DND-41 (cell line): ENCODE measurements around the gene PRSS33.

Experiments used
- ATAC-seq: fragments of 200-7000 bp; cut with Tn5 transposase; 3 replicates; pipeline ENCODE4 v1.9.1; 2021; ENCODE audit warnings: low read depth; ENCODE audit not compliant: insufficient read depth
- DNase-seq: peaks from one replicate; pipeline ENCODE4 v3.0.0-alpha.2; 2020
- H2AFZ ChIP-seq: 2 replicates; pipeline ENCODE4 v1.6.0; 2012; ENCODE audit warnings: low read depth, low read length
- H3K27ac ChIP-seq: 2 replicates; pipeline ENCODE4 v1.5.1; 2012; ENCODE audit warnings: low read length, inconsistent platforms
- H3K27me3 ChIP-seq: fragments of 200-600 bp; sonication (generic); 2 replicates; pipeline ENCODE4 v1.6.0; 2012; ENCODE audit warnings: low read length, mild to moderate bottlenecking, inconsistent platforms; ENCODE audit not compliant: insufficient read depth, poor library complexity
- H3K36me3 ChIP-seq: 2 replicates; pipeline ENCODE4 v1.5.1; 2012; ENCODE audit warnings: low read length, inconsistent platforms; ENCODE audit not compliant: insufficient read depth
- H3K4me1 ChIP-seq: 2 replicates; pipeline ENCODE4 v1.5.1; 2012; ENCODE audit warnings: mild to moderate bottlenecking, low read length; ENCODE audit not compliant: insufficient read depth
- H3K4me2 ChIP-seq: 2 replicates; pipeline ENCODE4 v1.6.0; 2012; ENCODE audit warnings: mild to moderate bottlenecking, moderate library complexity, low read length, inconsistent platforms; ENCODE audit not compliant: insufficient read depth
- H3K4me3 ChIP-seq, 2 experiments: fragments of 200-600 bp in 1 of 2; shearing (Covaris generic) in 1 of 2; 2 replicates each; pipeline ENCODE4 v1.5.1; 2012 to 2016; ENCODE audit warnings: inconsistent platforms in 2 of 2, low read length in 2 of 2, mild to moderate bottlenecking in 2 of 2, low read depth in 1 of 2, moderate library complexity in 1 of 2
- H3K79me2 ChIP-seq: 2 replicates; pipeline ENCODE4 v1.6.0; 2012; ENCODE audit warnings: low read length, inconsistent platforms; ENCODE audit not compliant: insufficient read depth
- H3K9ac ChIP-seq: 2 replicates; pipeline ENCODE4 v1.6.0; 2012; ENCODE audit warnings: low read depth, mild to moderate bottlenecking, inconsistent platforms, low read length, moderate library complexity
- H3K9me3 ChIP-seq: 2 replicates; pipeline ENCODE4 v1.5.1; 2012; ENCODE audit warnings: low read length, moderate library complexity, mild to moderate bottlenecking, inconsistent platforms; ENCODE audit not compliant: insufficient read depth, severe bottlenecking
- H4K20me1 ChIP-seq: 2 replicates; pipeline ENCODE4 v1.6.0; 2012; ENCODE audit warnings: low read length; ENCODE audit not compliant: insufficient read depth
- CTCF ChIP-seq: IDR thresholded peaks from 2 replicates; pipeline ENCODE4 v1.5.1; 2012; ENCODE audit warnings: borderline replicate concordance, low read length, moderate library complexity, mild to moderate bottlenecking; ENCODE audit not compliant: poor library complexity, severe bottlenecking; ENCODE audit errors: extremely low read depth
- EZH2 ChIP-seq: IDR thresholded peaks from 3 replicates; pipeline ENCODE4 v1.6.1; 2012; ENCODE audit warnings: borderline replicate concordance, low read depth, mild to moderate bottlenecking, moderate library complexity, low read length, inconsistent platforms; ENCODE audit not compliant: severe bottlenecking

Gene PRSS33

GRCh38 chr16:2737238-2737605, 50.1 kb downstream of the PRSS33 start:
- ATAC-seq, result no peak
- Histone ChIP-seq H3K79me2 (no peaks in the 10 kb centered on the region), H2AFZ (no peak overlapping the region), H3K4me1 (no peaks in the 10 kb centered on the region), H3K27me3 (no peaks in the 10 kb centered on the region), H4K20me1 (no peaks in the 10 kb centered on the region), H3K4me2 (no peak overlapping the region), H3K9ac (no peak overlapping the region), H3K4me3 (no peak overlapping the region), H3K36me3 (no peaks in the 10 kb centered on the region), H3K27ac (no peak overlapping the region), H3K9me3 (no peaks in the 10 kb centered on the region)
- no peak for TF ChIP-seq EZH2
- DNase-seq, result no peak

GRCh38 chr16:2736476-2737237, 50.7 kb downstream of the PRSS33 start:
- H3K27me3 ChIP-seq, result no peaks in the 10 kb centered on the region
- ATAC-seq (no peak), DNase-seq (no peak)
- H3K9ac ChIP-seq, result no peak overlapping the region
- no peak overlapping the region for H3K4me2 ChIP-seq
- H3K4me1 ChIP-seq, result no peaks in the 10 kb centered on the region
- no peaks in the 10 kb centered on the region for H3K79me2 ChIP-seq
- no peaks in the 10 kb centered on the region for H3K36me3 ChIP-seq
- TF ChIP-seq EZH2, result no peak
- TF ChIP-seq CTCF, result no peak
- no peak overlapping the region for H3K27ac ChIP-seq
- no peak overlapping the region for H3K4me3 ChIP-seq
- no peak overlapping the region for H2AFZ ChIP-seq
- no peaks in the 10 kb centered on the region for H4K20me1 ChIP-seq
- H3K9me3 ChIP-seq, result no peaks in the 10 kb centered on the region

- Histone ChIP-seq H3K27ac (no peak overlapping the region), H3K4me2 (no peak overlapping the region), H3K4me1 (no peaks in the 10 kb centered on the region), H3K27me3 (no peaks in the 10 kb centered on the region), H3K4me3 (no peak overlapping the region), H3K79me2 (no peaks in the 10 kb centered on the region), H2AFZ (no peak overlapping the region), H3K9ac (no peak overlapping the region), H3K36me3 (no peaks in the 10 kb centered on the region), H3K9me3 (no peaks in the 10 kb centered on the region), H4K20me1 (no peaks in the 10 kb centered on the region)
- DNase-seq (no peak), ATAC-seq (no peak)
- TF ChIP-seq EZH2 (no peak), CTCF (no peak)
These were observed 52.4 kb downstream of the PRSS33 start for GRCh38 chr16:2734844-2735515.
